Upper lobe of left lung (tissue), 4 donors: ENCODE data around the gene MZF1.

Experiments
- EP300 ChIP-seq, 4 donors: sonication (generic); formaldehyde crosslinking; IDR thresholded peaks; one replicate each; pipeline ENCODE4 v1.5.1; 2017; ENCODE audit warnings: antibody characterized with exemption in 4 of 4, control low read depth in 2 of 4
- POLR2A ChIP-seq, 4 donors: fragments of 450-650 bp; IDR thresholded peaks; one replicate each; pipeline ENCODE4 v1.5.1; 2016 to 2017; ENCODE audit warnings: antibody characterized with exemption in 4 of 4, mild to moderate bottlenecking in 2 of 4
- POLR2AphosphoS5 ChIP-seq, 2 donors: sonication (generic); formaldehyde crosslinking; IDR thresholded peaks; one replicate each; pipeline ENCODE4 v1.5.1; 2017; ENCODE audit warnings: antibody characterized with exemption in 2 of 2
- TF ChIP-seq, protein P1 (sequence below), 6 experiments: fragments of 450-650 bp in 4 of 6; fragments of 200-600 bp in 2 of 6; sonication (generic) in 2 of 6; IDR thresholded peaks; one replicate each; pipeline ENCODE4 v1.5.1; 2016 to 2019; ENCODE audit warnings: antibody characterized with exemption in 6 of 6

DNA sequence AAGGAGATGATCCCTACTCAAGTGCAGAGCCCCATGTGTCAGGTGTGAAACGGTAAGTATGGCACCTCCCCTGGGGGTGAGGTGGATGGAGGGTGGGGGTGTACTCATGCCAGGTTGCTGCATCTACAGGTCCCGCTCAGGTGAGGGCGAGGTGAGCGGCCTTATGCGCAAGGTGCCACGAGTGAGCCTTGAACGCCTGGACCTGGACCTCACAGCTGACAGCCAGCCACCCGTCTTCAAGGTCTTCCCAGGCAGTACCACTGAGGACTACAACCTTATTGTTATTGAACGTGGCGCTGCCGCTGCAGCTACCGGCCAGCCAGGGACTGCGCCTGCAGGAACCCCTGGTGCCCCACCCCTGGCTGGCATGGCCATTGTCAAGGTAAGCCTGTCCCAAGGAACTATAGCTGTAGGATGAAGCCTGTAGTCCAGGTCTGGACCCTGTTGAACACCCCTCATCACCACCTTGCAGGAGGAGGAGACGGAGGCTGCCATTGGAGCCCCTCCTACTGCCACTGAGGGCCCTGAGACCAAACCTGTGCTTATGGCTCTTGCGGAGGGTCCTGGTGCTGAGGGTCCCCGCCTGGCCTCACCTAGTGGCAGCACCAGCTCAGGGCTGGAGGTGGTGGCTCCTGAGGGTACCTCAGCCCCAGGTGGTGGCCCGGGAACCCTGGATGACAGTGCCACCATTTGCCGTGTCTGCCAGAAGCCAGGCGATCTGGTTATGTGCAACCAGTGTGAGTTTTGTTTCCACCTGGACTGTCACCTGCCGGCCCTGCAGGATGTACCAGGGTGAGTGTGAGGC, 24.1 kb downstream of the MZF1 start:
- no peak for TF ChIP-seq POLR2A (IDR thresholded peaks at IDR 0.05)
- TF ChIP-seq, protein P1, sequence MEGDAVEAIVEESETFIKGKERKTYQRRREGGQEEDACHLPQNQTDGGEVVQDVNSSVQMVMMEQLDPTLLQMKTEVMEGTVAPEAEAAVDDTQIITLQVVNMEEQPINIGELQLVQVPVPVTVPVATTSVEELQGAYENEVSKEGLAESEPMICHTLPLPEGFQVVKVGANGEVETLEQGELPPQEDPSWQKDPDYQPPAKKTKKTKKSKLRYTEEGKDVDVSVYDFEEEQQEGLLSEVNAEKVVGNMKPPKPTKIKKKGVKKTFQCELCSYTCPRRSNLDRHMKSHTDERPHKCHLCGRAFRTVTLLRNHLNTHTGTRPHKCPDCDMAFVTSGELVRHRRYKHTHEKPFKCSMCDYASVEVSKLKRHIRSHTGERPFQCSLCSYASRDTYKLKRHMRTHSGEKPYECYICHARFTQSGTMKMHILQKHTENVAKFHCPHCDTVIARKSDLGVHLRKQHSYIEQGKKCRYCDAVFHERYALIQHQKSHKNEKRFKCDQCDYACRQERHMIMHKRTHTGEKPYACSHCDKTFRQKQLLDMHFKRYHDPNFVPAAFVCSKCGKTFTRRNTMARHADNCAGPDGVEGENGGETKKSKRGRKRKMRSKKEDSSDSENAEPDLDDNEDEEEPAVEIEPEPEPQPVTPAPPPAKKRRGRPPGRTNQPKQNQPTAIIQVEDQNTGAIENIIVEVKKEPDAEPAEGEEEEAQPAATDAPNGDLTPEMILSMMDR (IDR thresholded peaks at IDR 0.05) = no peak
- no peak for TF ChIP-seq POLR2AphosphoS5 (IDR thresholded peaks at IDR 0.05)
- no peak for TF ChIP-seq EP300 (IDR thresholded peaks at IDR 0.05)
